ENCODE results near the gene NRG2. TPM values are rescaled to one million over a fixed set of nuclear protein-coding genes. Genes with fewer than 3 reads are reported as not detected.

Gene NRG2
- total RNA-seq, 2 experiments from 2014 or later: not detected

- no peak for DNase-seq
- Mint-ChIP-seq H3K36me3 (ENCODE audit: low read depth) (no peaks in the 10 kb centered on the region), H3K27me3 (peaks cover 4% of the 10 kb centered on the region), H3K4me1 (no peaks in the 10 kb centered on the region), H3K9me3 (no peaks in the 10 kb centered on the region), H3K27ac (no peak overlapping the region), H3K4me3 (no peak overlapping the region)
- ChIA-PET POLR2A (no interaction called here), CTCF (interaction anchor here (1.3 to 1.9 kb wide), 2 partner anchors 49 to 55 kb away, joined by 3 to 7 read pairs; no protein-coding TSS in a partner anchor)
Observed at GRCh38 chr5:140017397-140018095, 25.6 kb downstream of the NRG2 start.

- DNase-seq: no peak
- CTCF ChIA-PET: no interaction called here
- H3K27ac Mint-ChIP-seq: no peak overlapping the region
- no peaks in the 10 kb centered on the region for H3K9me3 Mint-ChIP-seq
- peaks cover 4% of the 10 kb centered on the region for H3K27me3 Mint-ChIP-seq
- H3K36me3 Mint-ChIP-seq (ENCODE audit: low read depth): no peaks in the 10 kb centered on the region
- POLR2A ChIA-PET: no interaction called here
- H3K4me1 Mint-ChIP-seq: no peaks in the 10 kb centered on the region
- H3K4me3 Mint-ChIP-seq: no peak overlapping the region
Observed at GRCh38 chr5:140015706-140016105, 27.4 kb downstream of the NRG2 start.

DNA sequence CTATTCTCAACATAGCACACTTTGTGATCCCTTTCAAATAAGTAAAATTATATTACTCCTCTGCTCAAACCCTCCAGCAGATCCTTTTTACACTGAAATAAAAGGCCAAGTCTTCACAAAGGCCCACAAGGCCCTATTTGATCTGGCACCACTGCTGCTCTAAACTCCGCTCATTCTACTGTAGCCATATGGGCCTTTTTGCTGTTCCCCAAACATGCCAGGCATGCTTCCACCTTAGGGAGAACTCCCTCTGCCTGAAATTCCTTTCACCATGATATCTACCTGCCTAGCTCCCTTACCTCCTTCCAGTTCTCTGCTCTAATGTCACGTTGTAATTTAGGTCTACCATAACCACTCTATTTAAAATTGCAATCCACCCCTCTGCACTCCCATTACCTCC is 28.3 kb downstream of the NRG2 start:
- Mint-ChIP-seq H3K4me1 (no peaks in the 10 kb centered on the region), H3K27me3 (peaks cover 5% of the 10 kb centered on the region), H3K27ac (no peak overlapping the region), H3K4me3 (no peak overlapping the region), H3K36me3 (ENCODE audit: low read depth) (no peaks in the 10 kb centered on the region), H3K9me3 (no peaks in the 10 kb centered on the region)
- DNase-seq: no peak
- ChIA-PET POLR2A (no interaction called here), CTCF (no interaction called here)

DNA sequence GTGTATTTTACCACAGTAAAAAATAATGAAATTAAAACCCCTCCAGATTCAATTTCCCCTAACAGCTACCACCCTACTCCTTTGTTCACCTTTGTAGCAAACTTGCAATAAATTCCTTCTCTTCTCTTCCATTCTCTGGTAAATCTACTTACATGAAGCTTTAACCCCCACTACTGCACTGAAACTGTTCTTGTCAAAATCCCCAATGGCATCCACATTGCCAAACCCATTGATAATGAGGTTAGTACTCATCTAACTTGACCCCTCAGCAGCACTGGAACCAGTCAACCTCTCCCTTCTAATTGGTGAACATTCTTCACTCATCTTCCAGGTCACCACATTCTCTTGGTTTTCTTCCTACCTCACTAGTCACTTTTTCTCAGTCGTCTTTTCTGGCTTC is 29.6 kb downstream of the NRG2 start:
- POLR2A ChIA-PET: no interaction called here

GRCh38 chr5:140012443-140012842 is 30.7 kb downstream of the NRG2 start:
- Mint-ChIP-seq H3K27me3 (peaks cover 8% of the 10 kb centered on the region), H3K4me1 (no peaks in the 10 kb centered on the region), H3K4me3 (no peak overlapping the region), H3K36me3 (ENCODE audit: low read depth) (no peaks in the 10 kb centered on the region), H3K9me3 (no peaks in the 10 kb centered on the region), H3K27ac (no peak overlapping the region)
- DNase-seq: no peak
- POLR2A ChIA-PET: no interaction called here
- CTCF ChIA-PET: no interaction called here

More for the DNA sequence above, 29.6 kb downstream of the NRG2 start:
- DNase-seq: no peak
- Mint-ChIP-seq H3K4me1 (no peaks in the 10 kb centered on the region), H3K27me3 (peaks cover 9% of the 10 kb centered on the region), H3K9me3 (no peaks in the 10 kb centered on the region), H3K36me3 (ENCODE audit: low read depth) (no peaks in the 10 kb centered on the region), H3K27ac (no peak overlapping the region), H3K4me3 (no peak overlapping the region)
- CTCF ChIA-PET: no interaction called here

- DNase-seq: no peak
- Mint-ChIP-seq H3K4me1 (no peaks in the 10 kb centered on the region), H3K4me3 (no peak overlapping the region), H3K9me3 (no peaks in the 10 kb centered on the region), H3K36me3 (ENCODE audit: low read depth) (no peaks in the 10 kb centered on the region), H3K27me3 (peaks cover 13% of the 10 kb centered on the region), H3K27ac (no peak overlapping the region)
- ChIA-PET CTCF (no interaction called here), POLR2A (interaction anchor here (0.7 kb wide), 1 partner anchor 30 kb away, joined by 3 read pairs; no protein-coding TSS in a partner anchor)
Observed at GRCh38 chr5:140011297-140011802, 31.7 kb downstream of the NRG2 start.

DNA sequence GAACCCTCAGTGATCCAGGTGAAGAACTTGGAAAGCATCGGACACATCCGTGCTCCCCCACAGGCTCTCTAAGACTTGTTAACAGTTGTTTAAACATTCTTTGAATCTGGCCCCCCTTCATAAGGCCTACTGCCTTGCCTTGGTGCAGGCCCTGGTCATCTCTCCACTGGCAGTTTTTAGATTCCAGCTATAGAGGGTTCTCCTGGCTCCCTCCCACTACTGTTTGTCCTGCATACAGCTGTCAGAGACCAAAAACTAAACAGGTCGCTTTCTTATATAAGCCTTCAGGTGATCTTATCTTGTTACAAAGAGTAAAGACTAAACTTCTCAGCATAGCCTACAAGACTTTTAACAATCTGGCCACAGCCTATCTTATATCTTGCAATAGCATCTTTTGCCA is 32.3 kb downstream of the NRG2 start:
- ChIA-PET CTCF (no interaction called here), POLR2A (no interaction called here)
- Mint-ChIP-seq H3K4me3 (no peak overlapping the region), H3K4me1 (no peaks in the 10 kb centered on the region), H3K27me3 (peaks cover 16% of the 10 kb centered on the region), H3K27ac (no peak overlapping the region), H3K9me3 (no peaks in the 10 kb centered on the region), H3K36me3 (ENCODE audit: low read depth) (no peaks in the 10 kb centered on the region)
- no peak for DNase-seq

GRCh38 chr5:140007311-140007710 is 35.8 kb downstream of the NRG2 start:
- Mint-ChIP-seq H3K36me3 (ENCODE audit: low read depth) (no peaks in the 10 kb centered on the region), H3K4me3 (no peak overlapping the region), H3K27ac (no peak overlapping the region), H3K4me1 (no peaks in the 10 kb centered on the region), H3K9me3 (no peaks in the 10 kb centered on the region), H3K27me3 (peaks cover 45% of the 10 kb centered on the region)
- ChIA-PET CTCF (interaction anchor here (0.6 to 1.9 kb wide), 3 partner anchors 34 to 220 kb away, joined by 4 to 5 read pairs (median 5); no protein-coding TSS in a partner anchor), POLR2A (no interaction called here)
- DNase-seq: no peak

- Mint-ChIP-seq H3K36me3 (ENCODE audit: low read depth) (no peaks in the 10 kb centered on the region), H3K27me3 (peaks cover 53% of the 10 kb centered on the region), H3K4me3 (no peak overlapping the region), H3K9me3 (no peaks in the 10 kb centered on the region), H3K4me1 (no peaks in the 10 kb centered on the region), H3K27ac (no peak overlapping the region)
- ChIA-PET CTCF (interaction anchor here (1.2 kb wide), 1 partner anchor 37 kb away, joined by 4 read pairs; no protein-coding TSS in a partner anchor), POLR2A (no interaction called here)
- no peak for DNase-seq
Observed at GRCh38 chr5:140005145-140005591, 37.9 kb downstream of the NRG2 start.

- POLR2A ChIA-PET: no interaction called here
- no peaks in the 10 kb centered on the region for H3K36me3 Mint-ChIP-seq (ENCODE audit: low read depth)
- no peaks in the 10 kb centered on the region for H3K4me1 Mint-ChIP-seq
- no peak overlapping the region for H3K27ac Mint-ChIP-seq
- no peak for DNase-seq
- CTCF ChIA-PET: interaction anchor here (1.2 kb wide), 1 partner anchor 36 kb away, joined by 4 read pairs; no protein-coding TSS in a partner anchor
- H3K27me3 Mint-ChIP-seq: peaks cover 54% of the 10 kb centered on the region
- H3K4me3 Mint-ChIP-seq: no peak overlapping the region
- no peaks in the 10 kb centered on the region for H3K9me3 Mint-ChIP-seq
Observed at GRCh38 chr5:140004174-140004573, 38.9 kb downstream of the NRG2 start.

GRCh38 chr5:140003519-140003918 is 39.6 kb downstream of the NRG2 start:
- Mint-ChIP-seq H3K27ac (no peak overlapping the region), H3K4me1 (no peaks in the 10 kb centered on the region), H3K9me3 (no peaks in the 10 kb centered on the region), H3K4me3 (no peak overlapping the region), H3K27me3 (peaks cover 53% of the 10 kb centered on the region), H3K36me3 (ENCODE audit: low read depth) (no peaks in the 10 kb centered on the region)
- no peak for DNase-seq
- CTCF ChIA-PET: no interaction called here
- POLR2A ChIA-PET: no interaction called here

GRCh38 chr5:140000332-140000731 is 42.8 kb downstream of the NRG2 start:
- CTCF ChIA-PET: no interaction called here
- no peak overlapping the region for H3K27ac Mint-ChIP-seq
- POLR2A ChIA-PET: no interaction called here

GRCh38 chr5:139998837-139999236 is 44.3 kb downstream of the NRG2 start:
- Mint-ChIP-seq H3K36me3 (ENCODE audit: low read depth) (no peaks in the 10 kb centered on the region), H3K27me3 (peaks cover 43% of the 10 kb centered on the region), H3K4me1 (no peaks in the 10 kb centered on the region), H3K4me3 (no peak overlapping the region), H3K9me3 (no peaks in the 10 kb centered on the region), H3K27ac (no peak overlapping the region)
- POLR2A ChIA-PET: no interaction called here
- CTCF ChIA-PET: interaction anchor here (1.4 kb wide), 1 partner anchor 30 kb away, joined by 3 read pairs; no protein-coding TSS in a partner anchor
- DNase-seq: no peak

More at GRCh38 chr5:140000332-140000731, 42.8 kb downstream of the NRG2 start:
- no peak overlapping the region for H3K4me3 Mint-ChIP-seq
- H3K4me1 Mint-ChIP-seq: no peaks in the 10 kb centered on the region
- peaks cover 46% of the 10 kb centered on the region for H3K27me3 Mint-ChIP-seq
- no peaks in the 10 kb centered on the region for H3K9me3 Mint-ChIP-seq
- DNase-seq: no peak
- H3K36me3 Mint-ChIP-seq (ENCODE audit: low read depth): no peaks in the 10 kb centered on the region

- H3K36me3 Mint-ChIP-seq (ENCODE audit: low read depth): no peaks in the 10 kb centered on the region
- no peaks in the 10 kb centered on the region for H3K4me1 Mint-ChIP-seq
- H3K4me3 Mint-ChIP-seq: no peak overlapping the region
- peaks cover 38% of the 10 kb centered on the region for H3K27me3 Mint-ChIP-seq
- no peaks in the 10 kb centered on the region for H3K9me3 Mint-ChIP-seq
- DNase-seq: no peak
- CTCF ChIA-PET: interaction anchor here (0.6 to 1.4 kb wide), 2 partner anchors 28 to 686 kb away, joined by 3 to 4 read pairs; no protein-coding TSS in a partner anchor
- POLR2A ChIA-PET: no interaction called here
- no peak overlapping the region for H3K27ac Mint-ChIP-seq
Observed at GRCh38 chr5:139997276-139997675, 45.8 kb downstream of the NRG2 start.

All from activated CD4-positive, alpha-beta memory T cell treated with anti-CD3 and anti-CD28 coated beads, Interleukin-2, amount 10 ng/mL, durations not matched to agents 7 days and 5 days (primary cell).